SK-N-SH (cell line): ENCODE results near the gene GHDC. TPM values are rescaled to one million over a fixed set of nuclear protein-coding genes. Genes with fewer than 3 reads are reported as not detected.
"Not testable (repeated sequence)": the region's sequence is repeated elsewhere in the genome, so short reads cannot be mapped to it uniquely, and the experiment has no call there.

Experiments
- CTCF ChIA-PET: fragments of 300-600, 350-600 bp; formaldehyde crosslinking; extraction: SDS; loops from one replicate; lab custom pipeline; 2021; lab: Yijun Ruan, JAX
- POLR2A ChIA-PET: fragments of 350-600 bp; sonication (Branson Sonifier 250); formaldehyde crosslinking; extraction: SDS; loops from one replicate; lab custom pipeline; 2020; ENCODE audit warnings: antibody characterized with exemption, inconsistent platforms; lab: Yijun Ruan, JAX
- DNase-seq: peaks from one replicate; pipeline ENCODE4 v3.0.0; 2012
- H2AFZ ChIP-seq: fragments of 200-600 bp; sonication (generic); 2 replicates; pipeline ENCODE4 v1.8.1; 2016; ENCODE audit warnings: antibody characterized with exemption, mild to moderate bottlenecking, low read depth
- H3F3A ChIP-seq: fragments of 200-600 bp; sonication (generic); replicated peaks from 2 replicates; pipeline ENCODE3; 2016; ENCODE audit warnings: antibody characterized with exemption, mild to moderate bottlenecking; ENCODE audit not compliant: insufficient read depth
- H3K27ac ChIP-seq, 2 experiments: fragments of 200-500 bp in 1 of 2; fragments of 200-600 bp in 1 of 2; sonication (Bioruptor generic) in 1 of 2; sonication (generic), shearing (Covaris generic) in 1 of 2; 2 replicates each; pipeline versions ENCODE4 v1.5.1 to v1.6.1; 2014 to 2016; ENCODE audit warnings: low read depth in 2 of 2, inconsistent platforms in 1 of 2, low read length in 1 of 2, mild to moderate bottlenecking in 1 of 2, mixed read lengths in 1 of 2
- H3K27me3 ChIP-seq: fragments of 200-600 bp; sonication (generic), shearing (Covaris generic); 2 replicates; pipeline ENCODE4 v1.6.1; 2016; ENCODE audit warnings: mixed run types; ENCODE audit not compliant: insufficient read depth
- H3K36me3 ChIP-seq, 2 experiments: fragments of 200-500 bp in 1 of 2; fragments of 200-600 bp in 1 of 2; sonication (Bioruptor generic) in 1 of 2; sonication (generic) in 1 of 2; replicated peaks in 1 of 2; 2 replicates each; pipeline versions ENCODE3 to v1.5.1; 2014 to 2016; ENCODE audit warnings: low read length in 1 of 2, mild to moderate bottlenecking in 1 of 2; ENCODE audit not compliant: insufficient read depth in 2 of 2, control insufficient read depth in 1 of 2
- H3K4me1 ChIP-seq, 2 experiments: fragments of 200-500 bp in 1 of 2; fragments of 200-600 bp in 1 of 2; sonication (Bioruptor generic) in 1 of 2; sonication (generic), shearing (Covaris generic) in 1 of 2; 2 replicates each; pipeline versions ENCODE4 v1.5.1 to v1.6.1; 2014 to 2016; ENCODE audit warnings: low read depth in 1 of 2, low read length in 1 of 2, mixed run types in 1 of 2; ENCODE audit not compliant: insufficient read depth in 2 of 2, control insufficient read depth in 1 of 2
- H3K4me2 ChIP-seq: fragments of 200-600 bp; sonication (generic), shearing (Covaris generic); 2 replicates; pipeline ENCODE4 v1.6.1; 2017; ENCODE audit warnings: mixed run types
- H3K4me3 ChIP-seq, 2 experiments: fragments of 200-500 bp in 1 of 2; fragments of 200-600 bp in 1 of 2; sonication (Bioruptor generic) in 1 of 2; sonication (generic), shearing (Covaris generic) in 1 of 2; 2 replicates each; pipeline versions ENCODE4 v1.5.1 to v1.8.1; 2014 to 2016; ENCODE audit warnings: low read depth in 2 of 2, inconsistent platforms in 1 of 2, low read length in 1 of 2, mild to moderate bottlenecking in 1 of 2, mixed read lengths in 1 of 2, moderate library complexity in 1 of 2
- H3K79me2 ChIP-seq: fragments of 200-600 bp; sonication (generic); 2 replicates; pipeline ENCODE4 v1.8.1; 2017; ENCODE audit warnings: mild to moderate bottlenecking; ENCODE audit not compliant: insufficient read depth
- H3K9ac ChIP-seq: fragments of 200-600 bp; sonication (generic); 2 replicates; pipeline ENCODE4 v1.6.1; 2017; ENCODE audit warnings: mixed run types
- H3K9me2 ChIP-seq: fragments of 200-600 bp; sonication (generic); 2 replicates; pipeline ENCODE4 v1.6.1; 2017; ENCODE audit warnings: mixed run types
- H3K9me3 ChIP-seq: fragments of 200-600 bp; sonication (generic); 2 replicates; pipeline ENCODE4 v1.6.1; 2017; ENCODE audit warnings: mixed run types, mild to moderate bottlenecking, moderate library complexity
- H4K20me1 ChIP-seq: fragments of 200-600 bp; sonication (generic); 2 replicates; pipeline ENCODE4 v1.6.1; 2017; ENCODE audit warnings: mild to moderate bottlenecking, mixed run types; ENCODE audit not compliant: insufficient read depth
- CHD2 ChIP-seq: fragments of 150-350 bp; IDR thresholded peaks from 2 replicates; pipeline ENCODE4 v1.6.1; 2018; ENCODE audit warnings: low read length; ENCODE audit not compliant: partially characterized antibody
- ELF1 ChIP-seq: IDR thresholded peaks from 2 replicates; pipeline ENCODE4 v1.4.0; 2012
- EP300 ChIP-seq, 2 experiments: IDR thresholded peaks; 2 replicates each; pipeline versions ENCODE4 v1.4.0 to v1.6.1; 2012; ENCODE audit warnings: borderline replicate concordance in 1 of 2, low read depth in 1 of 2, low read length in 1 of 2
- EZH2phosphoT487 ChIP-seq: fragments of 200-600 bp; sonication (generic); IDR thresholded peaks from 2 replicates; pipeline ENCODE4 v1.6.1; 2017; ENCODE audit warnings: low read depth, mixed run types, mild to moderate bottlenecking, antibody characterized with exemption, moderate library complexity, borderline replicate concordance
- FOXJ3 ChIP-seq: sonication (generic); formaldehyde crosslinking; IDR thresholded peaks from 2 replicates; pipeline ENCODE4 v1.5.1; 2020; ENCODE audit warnings: mild to moderate bottlenecking, missing genetic modification reagents
- FOXM1 ChIP-seq: IDR thresholded peaks from 2 replicates; pipeline ENCODE4 v1.4.0; 2012; ENCODE audit warnings: low read depth, mild to moderate bottlenecking
- GATA2 ChIP-seq: sonication (generic); formaldehyde crosslinking; IDR thresholded peaks from 2 replicates; pipeline ENCODE4 v1.5.0; 2020; ENCODE audit warnings: mild to moderate bottlenecking, missing genetic modification reagents
- IRF3 ChIP-seq: fragments of 150-350 bp; IDR thresholded peaks from 2 replicates; pipeline ENCODE4 v1.6.1; 2016; ENCODE audit warnings: mild to moderate bottlenecking, low read depth, low read length
- MEF2A ChIP-seq: IDR thresholded peaks from 2 replicates; pipeline ENCODE4 v1.4.0; 2012; ENCODE audit warnings: low read depth, borderline replicate concordance
- NFIC ChIP-seq: IDR thresholded peaks from 2 replicates; pipeline ENCODE4 v1.4.0; 2012; ENCODE audit warnings: borderline replicate concordance
- NRF1 ChIP-seq: IDR thresholded peaks from 2 replicates; pipeline ENCODE4 v1.6.1; 2012; ENCODE audit warnings: low read depth, mild to moderate bottlenecking, low read length
- POLR2AphosphoS5 ChIP-seq: IDR thresholded peaks from 2 replicates; pipeline ENCODE4 v1.6.1; 2012; ENCODE audit warnings: low read depth, low read length
- SIN3A ChIP-seq: IDR thresholded peaks from 2 replicates; pipeline ENCODE4 v1.6.1; 2012; ENCODE audit warnings: low read depth, mild to moderate bottlenecking, low read length, moderate library complexity, borderline replicate concordance
- SMC3 ChIP-seq: IDR thresholded peaks from 2 replicates; pipeline ENCODE4 v1.6.1; 2012; ENCODE audit warnings: low read depth, low read length, improper control_type of control experiment
- TAF1 ChIP-seq: IDR thresholded peaks from 2 replicates; pipeline ENCODE4 v1.6.1; 2012; ENCODE audit warnings: low read depth, mild to moderate bottlenecking, low read length, moderate library complexity, borderline replicate concordance
- YY1 ChIP-seq: IDR thresholded peaks from 2 replicates; pipeline ENCODE4 v1.4.0; 2012; ENCODE audit warnings: low read depth, mild to moderate bottlenecking
- WGBS: methylation state at CpG from one replicate; pipeline ENCODE4 v1.1.6; 2017; ENCODE audit warnings: low lambda C conversion rate; 5-methylcytosine and 5-hydroxymethylcytosine counted together
- polyA plus RNA-seq, 3 experiments: library from polyadenylated mRNA; depleted of rRNA; stranded (reverse); fragments of >200 nt; gene quantifications; 2 replicates each; pipeline ENCODE4 v1.2.3, GENCODE V29; 2012
- TF ChIP-seq, protein P1 (sequence below): IDR thresholded peaks from 2 replicates; pipeline ENCODE4 v1.4.0; 2012; ENCODE audit warnings: low read depth, borderline replicate concordance

Gene GHDC
- polyA plus RNA-seq, 1 of the 3 experiments (the other 2 are of a cell fraction) = 15.8 TPM

DNA sequence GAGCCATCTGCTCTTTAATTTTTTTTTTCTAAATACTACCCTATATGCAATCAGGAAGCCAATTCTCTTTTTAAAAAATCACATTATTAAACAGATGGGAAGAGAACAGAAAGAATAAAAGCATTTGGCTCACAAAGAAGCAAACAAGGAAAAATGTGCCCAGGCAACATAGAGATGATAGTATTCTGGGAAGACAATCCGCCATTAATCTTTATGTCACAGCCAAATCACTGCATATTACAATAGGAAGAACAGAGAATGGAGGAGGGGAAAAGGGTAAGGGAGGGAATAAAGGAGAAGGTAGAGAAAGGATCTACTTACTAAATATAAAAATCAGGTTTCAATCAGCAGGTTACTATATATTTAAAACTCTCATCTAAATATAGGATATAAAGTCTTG is 47.6 kb upstream of the GHDC start (continued):
- no peak for TF ChIP-seq GATA2 (CRISPR knock-in tag)
- no peak for TF ChIP-seq SMC3

DNA sequence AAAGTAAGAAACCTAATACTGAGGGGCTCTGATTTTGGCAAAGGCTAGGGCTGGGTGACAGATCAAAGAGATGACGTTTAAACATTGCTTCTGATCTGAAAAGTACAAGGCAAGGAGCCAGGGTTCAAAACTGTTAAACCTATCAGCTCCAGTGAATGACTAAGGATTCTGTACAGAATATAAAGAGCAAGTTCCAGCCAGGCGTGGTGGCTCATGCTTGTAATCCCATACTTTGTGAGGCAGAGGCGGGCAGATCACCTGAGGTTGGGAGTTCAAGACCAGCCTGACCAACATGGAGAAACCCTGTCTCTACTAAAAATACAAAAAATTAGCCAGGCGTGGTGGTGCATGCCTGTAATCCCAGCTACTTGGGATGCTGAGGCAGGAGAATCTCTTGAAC is 46.6 kb upstream of the GHDC start:
- H3K36me3 ChIP-seq, H3K9me2 ChIP-seq, DNase-seq, H3K9me3 ChIP-seq, H4K20me1 ChIP-seq, H3K27ac ChIP-seq, H3K27me3 ChIP-seq, H2AFZ ChIP-seq, H3F3A ChIP-seq, POLR2A ChIA-PET, H3K9ac ChIP-seq, H3K4me3 ChIP-seq, H3K4me1 ChIP-seq, H3K4me2 ChIP-seq: not testable (repeated sequence)
- H3K79me2 ChIP-seq = peaks cover 78% of the 10 kb centered on the region
- CTCF ChIA-PET = interaction anchor here (0.8 to 2.1 kb wide), 3 partner anchors 11 to 277 kb away, joined by 3 to 6 read pairs (median 3); no protein-coding TSS in a partner anchor
- 89% methylated on average over 4 of the region's 4 CpGs for WGBS

GRCh38 chr17:42240201-42240600 is 45.9 kb upstream of the GHDC start:
- ChIA-PET POLR2A (no interaction called here), CTCF (interaction anchor here (0.8 to 2.1 kb wide), 3 partner anchors 11 to 277 kb away, joined by 3 to 6 read pairs (median 3); no protein-coding TSS in a partner anchor)
- H3K4me3 ChIP-seq = no peak overlapping the region
- H3K36me3 ChIP-seq = no peaks in the 10 kb centered on the region
- 84% methylated on average over 5 of the region's 5 CpGs for WGBS
- peaks cover 78% of the 10 kb centered on the region for H3K79me2 ChIP-seq
- H3K9ac ChIP-seq = no peak overlapping the region
- H3K4me1 ChIP-seq = no peaks in the 10 kb centered on the region
- TF ChIP-seq POLR2AphosphoS5 (no peak), YY1 (no peak), ELF1 (no peak), FOXM1 (no peak), CHD2 (no peak), FOXJ3 (CRISPR knock-in tag) (no peak), NFIC (no peak), MEF2A (no peak), SIN3A (no peak), IRF3 (no peak), TAF1 (no peak), EZH2phosphoT487 (no peak), NRF1 (no peak), EP300 (IDR thresholded peaks at IDR 0.05; ENCODE audit: borderline replicate concordance in 1 of 2, low read depth in 1 of 2, low read length in 1 of 2) (no peak)
- TF ChIP-seq, protein P1, sequence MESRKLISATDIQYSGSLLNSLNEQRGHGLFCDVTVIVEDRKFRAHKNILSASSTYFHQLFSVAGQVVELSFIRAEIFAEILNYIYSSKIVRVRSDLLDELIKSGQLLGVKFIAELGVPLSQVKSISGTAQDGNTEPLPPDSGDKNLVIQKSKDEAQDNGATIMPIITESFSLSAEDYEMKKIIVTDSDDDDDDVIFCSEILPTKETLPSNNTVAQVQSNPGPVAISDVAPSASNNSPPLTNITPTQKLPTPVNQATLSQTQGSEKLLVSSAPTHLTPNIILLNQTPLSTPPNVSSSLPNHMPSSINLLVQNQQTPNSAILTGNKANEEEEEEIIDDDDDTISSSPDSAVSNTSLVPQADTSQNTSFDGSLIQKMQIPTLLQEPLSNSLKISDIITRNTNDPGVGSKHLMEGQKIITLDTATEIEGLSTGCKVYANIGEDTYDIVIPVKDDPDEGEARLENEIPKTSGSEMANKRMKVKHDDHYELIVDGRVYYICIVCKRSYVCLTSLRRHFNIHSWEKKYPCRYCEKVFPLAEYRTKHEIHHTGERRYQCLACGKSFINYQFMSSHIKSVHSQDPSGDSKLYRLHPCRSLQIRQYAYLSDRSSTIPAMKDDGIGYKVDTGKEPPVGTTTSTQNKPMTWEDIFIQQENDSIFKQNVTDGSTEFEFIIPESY = no peak
- TF ChIP-seq, all 33 proteins: peak for 0
- Histone ChIP-seq H3K27ac (no peak overlapping the region), H3K9me2 (no peaks in the 10 kb centered on the region), H3K27me3 (no peaks in the 10 kb centered on the region), H2AFZ (no peak overlapping the region), H3K9me3 (no peaks in the 10 kb centered on the region), H4K20me1 (no peaks in the 10 kb centered on the region; the same call in 1 of the 2 replicates), H3K4me2 (no peak overlapping the region), H3F3A (no peaks in the 10 kb centered on the region)
- no peak for DNase-seq

DNA sequence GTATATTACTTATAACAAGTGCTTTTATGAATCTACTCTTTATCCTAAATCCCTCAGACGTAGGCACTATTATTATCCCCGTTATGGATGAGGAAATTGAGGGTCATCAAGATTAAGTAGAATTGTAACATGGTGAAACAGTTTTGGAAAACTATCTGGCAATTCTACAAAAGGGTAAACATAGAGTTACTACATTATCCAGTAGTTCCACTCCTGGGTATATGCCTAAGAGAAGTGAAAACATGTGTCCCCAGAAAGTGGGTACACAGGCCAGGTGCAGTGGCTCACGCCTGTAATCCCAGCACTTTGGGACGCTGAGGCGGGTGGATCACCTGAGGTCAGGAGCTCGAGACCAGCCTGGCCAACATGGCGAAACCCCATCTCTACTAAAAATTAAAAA is 45.3 kb upstream of the GHDC start:
- H3K9me3 ChIP-seq, H3K36me3 ChIP-seq, H3K9ac ChIP-seq, H4K20me1 ChIP-seq, H3K4me1 ChIP-seq, H3K27ac ChIP-seq, H3K9me2 ChIP-seq, DNase-seq, H3K4me3 ChIP-seq, POLR2A ChIA-PET, H3F3A ChIP-seq, H3K27me3 ChIP-seq, H3K4me2 ChIP-seq, H2AFZ ChIP-seq: not testable (repeated sequence)
- peaks cover 78% of the 10 kb centered on the region for H3K79me2 ChIP-seq
- 98% methylated on average over 7 of the region's 7 CpGs for WGBS
- CTCF ChIA-PET = interaction anchor here (2.1 kb wide), 1 partner anchor 17 kb away, joined by 6 read pairs; no protein-coding TSS in a partner anchor
